CD4-positive, alpha-beta T cell (primary cell): ENCODE measurements around the gene ZSCAN16. TPM values are rescaled to one million over a fixed set of nuclear protein-coding genes. Genes with fewer than 3 reads are reported as not detected.
"Not testable (repeated sequence)": the region's sequence is repeated elsewhere in the genome, so short reads cannot be mapped to it uniquely, and the experiment has no call there.

Experiments
- ATAC-seq: fragments of 200-7000 bp; cut with Tn5 transposase; one replicate; pipeline ENCODE4 v1.10.0; 2022; ENCODE audit warnings: mild to moderate bottlenecking; ENCODE audit not compliant: poor library complexity
- CTCF ChIA-PET: fragments of 350-600 bp; sonication (Branson Sonifier 250); formaldehyde crosslinking; loops from one replicate; lab custom pipeline; 2021; ENCODE audit warnings: antibody characterized with exemption, inconsistent platforms; lab: Charles Lee
- POLR2A ChIA-PET: fragments of 350-600 bp; sonication (Branson Sonifier 250); formaldehyde crosslinking; loops from one replicate; lab custom pipeline; 2021; ENCODE audit warnings: antibody characterized with exemption, inconsistent platforms; lab: Charles Lee
- DNase-seq, 14 experiments: peaks; one replicate each; pipeline ENCODE4 v3.0.0-alpha.2; 2013 to 2020; ENCODE audit warnings: mixed read lengths in 2 of 14
- H3K27ac ChIP-seq, 2 donors: one replicate each; pipeline versions ENCODE4 v1.5.1 to v1.7.0; 2013; ENCODE audit warnings: low read length in 2 of 2, low read depth in 1 of 2, mild to moderate bottlenecking in 1 of 2
- H3K27me3 ChIP-seq, 2 experiments: 1 replicate in 1 of 2; 2 replicates in 1 of 2; pipeline versions ENCODE4 v1.6.1 to v1.7.0; 2013; ENCODE audit warnings: low read length in 2 of 2, control low read depth in 1 of 2, mild to moderate bottlenecking in 1 of 2, moderate library complexity in 1 of 2; ENCODE audit not compliant: insufficient read depth in 2 of 2, control insufficient read depth in 1 of 2
- H3K36me3 ChIP-seq: one replicate; pipeline ENCODE4 v1.6.1; 2013; ENCODE audit warnings: low read length, control low read depth; ENCODE audit not compliant: insufficient read depth
- H3K4me1 ChIP-seq: one replicate; pipeline ENCODE4 v1.6.1; 2013; ENCODE audit warnings: low read length, control low read depth; ENCODE audit not compliant: insufficient read depth
- H3K4me3 ChIP-seq: one replicate; pipeline ENCODE4 v1.5.1; 2013; ENCODE audit warnings: mild to moderate bottlenecking, low read length, moderate library complexity
- H3K9me3 ChIP-seq, 2 experiments: 1 replicate in 1 of 2; 2 replicates in 1 of 2; pipeline versions ENCODE4 v1.6.1 to v1.7.0; 2013; ENCODE audit warnings: low read length in 2 of 2, mild to moderate bottlenecking in 2 of 2, control low read depth in 1 of 2, moderate library complexity in 1 of 2; ENCODE audit not compliant: control insufficient read depth in 1 of 2, insufficient read depth in 1 of 2
- H3K27ac Mint-ChIP-seq: one replicate; pipeline ENCODE4 v1.8.0; 2020; ENCODE audit warnings: mixed read lengths
- H3K27me3 Mint-ChIP-seq: one replicate; pipeline ENCODE4 v1.8.0; 2021; ENCODE audit warnings: mixed read lengths
- H3K36me3 Mint-ChIP-seq: one replicate; pipeline ENCODE4 v1.8.0; 2021; ENCODE audit warnings: low read depth, mixed read lengths
- H3K4me1 Mint-ChIP-seq: one replicate; pipeline ENCODE4 v1.8.0; 2021; ENCODE audit warnings: low read depth, mixed read lengths
- H3K4me3 Mint-ChIP-seq: one replicate; pipeline ENCODE4 v1.8.0; 2020; ENCODE audit warnings: mild to moderate bottlenecking, mixed read lengths
- H3K9me3 Mint-ChIP-seq: one replicate; pipeline ENCODE4 v1.8.0; 2020; ENCODE audit warnings: mixed read lengths
- intact Hi-C, 2 experiments: fragments of 100-400 bp; cut with DNase I in 1 of 2; cut with micrococcal nuclease in 1 of 2; formaldehyde crosslinking; loops; one replicate each; pipeline versions ENCODE4 v1.15.1 to v1.9.0; 2023 to 2025; cut with DNase I, micrococcal nuclease
- total RNA-seq, 174 experiments: library from RNA in 2 of 174; stranded (reverse) in 2 of 174; gene quantifications; one replicate each; pipeline ENCODE4 v1.2.3 and lab custom pipeline; 2021 to 2026
- TF ChIP-seq, protein P1 (sequence below): fragments of 200-600 bp; IDR thresholded peaks from one replicate; pipeline ENCODE4 v1.8.0; 2022; ENCODE audit warnings: antibody characterized with exemption, mild to moderate bottlenecking

Gene ZSCAN16
- total RNA-seq, 2 experiments from 2014 or later: 7.3 to 7.4 TPM

DNA sequence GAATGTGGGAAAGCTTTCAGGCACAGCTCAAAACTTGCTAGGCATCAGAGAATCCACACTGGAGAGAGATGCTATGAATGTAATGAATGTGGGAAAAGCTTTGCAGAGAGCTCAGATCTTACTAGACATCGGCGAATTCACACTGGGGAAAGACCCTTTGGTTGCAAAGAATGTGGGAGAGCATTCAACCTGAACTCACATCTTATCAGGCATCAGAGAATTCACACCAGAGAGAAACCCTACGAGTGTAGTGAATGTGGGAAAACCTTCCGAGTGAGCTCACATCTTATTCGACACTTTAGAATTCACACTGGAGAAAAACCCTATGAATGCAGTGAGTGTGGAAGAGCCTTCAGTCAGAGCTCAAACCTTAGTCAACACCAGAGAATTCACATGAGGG is 35.4 kb upstream of the ZSCAN16 start:
- ChIA-PET POLR2A (interaction anchor here (0.9 to 1.8 kb wide), 2 partner anchors 8 to 16 kb away, joined by 4 read pairs; no protein-coding TSS in a partner anchor), CTCF (no interaction called here)
- Mint-ChIP-seq H3K4me3 (no peak overlapping the region), H3K9me3 (peaks cover 25% of the 10 kb centered on the region), H3K4me1 (no peaks in the 10 kb centered on the region), H3K27ac (no peak overlapping the region), H3K36me3 (peaks cover 50% of the 10 kb centered on the region), H3K27me3 (peaks cover 22% of the 10 kb centered on the region)
- Histone ChIP-seq H3K27me3 (peaks cover 4 to 9% of the 10 kb centered on the region in 2 experiments), H3K4me3 (no peak overlapping the region), H3K4me1 (peaks cover 4% of the 10 kb centered on the region), H3K36me3 (no peaks in the 10 kb centered on the region), H3K27ac (no peak overlapping the region), H3K9me3 (peaks cover 9 to 39% of the 10 kb centered on the region in 2 experiments)
- intact Hi-C loops: loop anchor here in 1 of 2 experiments (10.0 kb wide), 2 partner anchors 46 to 184 kb away; no protein-coding TSS in a partner anchor
- ATAC-seq: no peak
- no peak for DNase-seq
- TF ChIP-seq, protein P1, sequence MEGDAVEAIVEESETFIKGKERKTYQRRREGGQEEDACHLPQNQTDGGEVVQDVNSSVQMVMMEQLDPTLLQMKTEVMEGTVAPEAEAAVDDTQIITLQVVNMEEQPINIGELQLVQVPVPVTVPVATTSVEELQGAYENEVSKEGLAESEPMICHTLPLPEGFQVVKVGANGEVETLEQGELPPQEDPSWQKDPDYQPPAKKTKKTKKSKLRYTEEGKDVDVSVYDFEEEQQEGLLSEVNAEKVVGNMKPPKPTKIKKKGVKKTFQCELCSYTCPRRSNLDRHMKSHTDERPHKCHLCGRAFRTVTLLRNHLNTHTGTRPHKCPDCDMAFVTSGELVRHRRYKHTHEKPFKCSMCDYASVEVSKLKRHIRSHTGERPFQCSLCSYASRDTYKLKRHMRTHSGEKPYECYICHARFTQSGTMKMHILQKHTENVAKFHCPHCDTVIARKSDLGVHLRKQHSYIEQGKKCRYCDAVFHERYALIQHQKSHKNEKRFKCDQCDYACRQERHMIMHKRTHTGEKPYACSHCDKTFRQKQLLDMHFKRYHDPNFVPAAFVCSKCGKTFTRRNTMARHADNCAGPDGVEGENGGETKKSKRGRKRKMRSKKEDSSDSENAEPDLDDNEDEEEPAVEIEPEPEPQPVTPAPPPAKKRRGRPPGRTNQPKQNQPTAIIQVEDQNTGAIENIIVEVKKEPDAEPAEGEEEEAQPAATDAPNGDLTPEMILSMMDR: no peak

DNA sequence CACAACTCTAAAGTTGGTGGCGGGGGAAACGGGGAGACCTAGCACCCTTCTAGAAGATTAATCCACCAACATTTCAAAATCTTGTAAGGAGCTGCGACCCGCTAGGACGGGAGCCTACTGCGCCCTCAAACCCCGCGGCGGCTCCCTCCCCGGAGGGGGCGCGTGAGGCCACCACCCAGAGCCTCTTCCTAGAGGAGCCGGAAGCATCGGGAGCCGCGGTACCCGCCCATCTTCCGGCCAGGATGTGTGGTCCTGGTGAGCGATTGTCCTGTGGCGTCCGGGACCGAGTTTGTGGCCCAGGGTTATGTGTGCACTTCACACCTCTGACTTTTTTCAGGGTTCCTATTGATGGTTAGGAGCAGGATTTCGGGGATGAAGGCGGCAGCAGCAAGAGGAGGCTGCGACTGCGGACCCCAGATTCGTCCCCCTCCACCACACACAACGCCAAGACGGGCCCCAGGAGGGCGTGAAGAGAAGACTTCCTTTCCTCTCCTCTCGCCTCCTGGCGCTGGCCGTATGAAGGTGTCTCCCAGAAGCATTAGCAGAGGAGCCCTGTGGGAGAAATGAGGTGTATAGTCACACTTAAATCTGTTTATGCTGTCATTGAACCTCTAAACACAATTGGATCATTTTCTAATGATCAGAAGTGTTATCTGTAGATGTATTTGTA is 33.4 kb upstream of the ZSCAN16 start:
- Histone ChIP-seq H3K4me1 (peaks cover 4% of the 10 kb centered on the region), H3K27me3 (peaks cover 7 to 9% of the 10 kb centered on the region in 2 experiments), H3K9me3 (peaks cover 9 to 39% of the 10 kb centered on the region in 2 experiments), H3K27ac (no peak overlapping the region), H3K4me3 (peak overlapping the region; percentile 1), H3K36me3 (no peaks in the 10 kb centered on the region)
- CTCF ChIA-PET: no interaction called here
- Mint-ChIP-seq H3K27ac (no peak overlapping the region), H3K36me3 (peaks cover 43% of the 10 kb centered on the region), H3K27me3 (peaks cover 22% of the 10 kb centered on the region), H3K4me1 (no peaks in the 10 kb centered on the region), H3K4me3 (no peak overlapping the region), H3K9me3 (peaks cover 25% of the 10 kb centered on the region)
- intact Hi-C loops: no loop called here
- POLR2A ChIA-PET: no interaction called here
- ATAC-seq (no peak), DNase-seq (no peak)
- TF ChIP-seq, protein P1: no peak

GRCh38 chr6:28102222-28102621 is 22.2 kb upstream of the ZSCAN16 start:
- H3K9me3 ChIP-seq, H3K27ac Mint-ChIP-seq, H3K4me3 ChIP-seq, CTCF ChIA-PET, intact Hi-C loops, H3K27me3 Mint-ChIP-seq, POLR2A ChIA-PET, H3K27ac ChIP-seq, H3K9me3 Mint-ChIP-seq, H3K36me3 ChIP-seq, DNase-seq, ATAC-seq, H3K36me3 Mint-ChIP-seq, H3K27me3 ChIP-seq: not testable (repeated sequence)
- peaks cover 13% of the 10 kb centered on the region for H3K4me1 Mint-ChIP-seq
- peaks cover 10% of the 10 kb centered on the region for H3K4me1 ChIP-seq
- H3K4me3 Mint-ChIP-seq: peak overlapping the region; percentile 70

- peaks cover 13% of the 10 kb centered on the region for H3K4me1 Mint-ChIP-seq
- H3K4me3 Mint-ChIP-seq: peak overlapping the region; percentile 70
- H3K36me3 Mint-ChIP-seq, H3K27me3 ChIP-seq, ATAC-seq, H3K27me3 Mint-ChIP-seq, CTCF ChIA-PET, H3K9me3 Mint-ChIP-seq, H3K4me3 ChIP-seq, DNase-seq, H3K36me3 ChIP-seq, H3K9me3 ChIP-seq, intact Hi-C loops, H3K27ac ChIP-seq: not testable (repeated sequence)
- POLR2A ChIA-PET: interaction anchor here (0.6 kb wide), 1 partner anchor 37 kb away, joined by 4 read pairs; no protein-coding TSS in a partner anchor
- H3K4me1 ChIP-seq: peaks cover 10% of the 10 kb centered on the region
- H3K27ac Mint-ChIP-seq: peak overlapping the region; percentile 15
These were observed 21.7 kb upstream of the ZSCAN16 start for GRCh38 chr6:28102699-28103098.
